Stimulated activated CD4-positive, alpha-beta T cell treated with anti-CD3 and anti-CD28 coated beads, TNF-alpha, amount 100 ng/mL, for 4 hours (primary cell): Measurements from ENCODE around the gene PDCD1.
"Not testable (repeated sequence)": the region's sequence is repeated elsewhere in the genome, so short reads cannot be mapped to it uniquely, and the experiment has no call there.

Experiments
- DNase-seq, 3 experiments: peaks; one replicate each; pipeline ENCODE4 v3.0.0-alpha.2; 2020; ENCODE audit warnings: low read depth in 3 of 3

The PDCD1 gene

GRCh38 chr2:241834527-241835210, 24.0 kb downstream of the PDCD1 start:
- DNase-seq: no peak

- not testable (repeated sequence) for DNase-seq
Observed at GRCh38 chr2:241833756-241834526, 24.8 kb downstream of the PDCD1 start.

- no peak for DNase-seq
Observed at GRCh38 chr2:241833101-241833663, 25.5 kb downstream of the PDCD1 start.

- no peak for DNase-seq
Observed at GRCh38 chr2:241827394-241827793, 31.3 kb downstream of the PDCD1 start.

GRCh38 chr2:241823531-241824437, 34.9 kb downstream of the PDCD1 start:
- not testable (repeated sequence) for DNase-seq

- no peak for DNase-seq
Observed at GRCh38 chr2:241822264-241822623, 36.5 kb downstream of the PDCD1 start.

- DNase-seq: no peak
Observed at GRCh38 chr2:241821460-241822263, 37.0 kb downstream of the PDCD1 start.

- no peak for DNase-seq
Observed at GRCh38 chr2:241820625-241821384, 37.9 kb downstream of the PDCD1 start.

GRCh38 chr2:241819947-241820624, 38.6 kb downstream of the PDCD1 start:
- DNase-seq: not testable (repeated sequence)

GRCh38 chr2:241818943-241819270, 39.8 kb downstream of the PDCD1 start:
- no peak for DNase-seq

- DNase-seq: no peak
Observed at GRCh38 chr2:241818229-241818942, 40.3 kb downstream of the PDCD1 start.

- DNase-seq: not testable (repeated sequence)
Observed at GRCh38 chr2:241817821-241818215, 40.9 kb downstream of the PDCD1 start.

GRCh38 chr2:241817126-241817820, 41.4 kb downstream of the PDCD1 start:
- no peak for DNase-seq

- no peak for DNase-seq
Observed at GRCh38 chr2:241816431-241817121, 42.1 kb downstream of the PDCD1 start.

GRCh38 chr2:241815477-241816430, 42.9 kb downstream of the PDCD1 start:
- DNase-seq: no peak

- no peak for DNase-seq
Observed at GRCh38 chr2:241814643-241815476, 43.8 kb downstream of the PDCD1 start.
